Mucosa of descending colon (tissue), 3 donors: ENCODE data around the gene BRINP2. TPM values are rescaled to one million over a fixed set of nuclear protein-coding genes. Genes with fewer than 3 reads are reported as not detected.
A peak's percentile ranks its signal among the peaks of the same experiment; 100 is the strongest.

ENCODE experiments used
- ATAC-seq: fragments of 200-7000 bp; cut with Tn5 transposase; one replicate; pipeline ENCODE4 v1.9.1; 2020; ENCODE audit warnings: mild to moderate bottlenecking, moderate library complexity
- DNase-seq, 3 donors: peaks; one replicate each; pipeline ENCODE4 v3.0.0-alpha.2; 2020
- H3K36me3 ChIP-seq: fragments of 200-600 bp; one replicate; pipeline ENCODE4 v1.8.0; 2021; ENCODE audit warnings: low read depth, mild to moderate bottlenecking
- H3K4me1 ChIP-seq: fragments of 200-600 bp; one replicate; pipeline ENCODE4 v1.8.0; 2021; ENCODE audit warnings: low read depth, mild to moderate bottlenecking
- H3K4me3 ChIP-seq: fragments of 200-600 bp; one replicate; pipeline ENCODE4 v1.8.0; 2021; ENCODE audit warnings: mild to moderate bottlenecking
- H3K9me3 ChIP-seq: fragments of 200-600 bp; one replicate; pipeline ENCODE4 v1.8.0; 2021; ENCODE audit warnings: mild to moderate bottlenecking
- intact Hi-C, 2 donors: fragments of 100-400 bp; cut with DNase I in 1 of 2; cut with micrococcal nuclease in 1 of 2; formaldehyde crosslinking; loops; one replicate each; pipeline versions ENCODE4 v1.11.0 to v1.11.1; 2022; cut with DNase I, micrococcal nuclease
- total RNA-seq, 3 donors: library from RNA; stranded (reverse); fragmentation: NEBNext Ultra II Directional in 2 of 3; extraction: Animal tissue kit (Norgen Biotek cat#: 25700) in 2 of 3; gene quantifications; one replicate each; pipeline versions ENCODE4 v1.2.1 to v1.2.4, GENCODE V29; 2021 to 2023
- TF ChIP-seq, protein P1 (sequence below): fragments of 200-600 bp; IDR thresholded peaks from one replicate; pipeline ENCODE4 v1.8.0; 2022; ENCODE audit warnings: antibody characterized with exemption, mild to moderate bottlenecking
- donor health status: DM: no; HTN: no; CAD: no; lungs with moderate emphysema.
- donor health status: DM: no; HTN: no; CAD: no.
- donor health status: DM: no; HTN: yes; CAD: no.

BRINP2 gene
- total RNA-seq, 3 donors from 2014 or later, result 0.13 TPM; not detected in 2

DNA sequence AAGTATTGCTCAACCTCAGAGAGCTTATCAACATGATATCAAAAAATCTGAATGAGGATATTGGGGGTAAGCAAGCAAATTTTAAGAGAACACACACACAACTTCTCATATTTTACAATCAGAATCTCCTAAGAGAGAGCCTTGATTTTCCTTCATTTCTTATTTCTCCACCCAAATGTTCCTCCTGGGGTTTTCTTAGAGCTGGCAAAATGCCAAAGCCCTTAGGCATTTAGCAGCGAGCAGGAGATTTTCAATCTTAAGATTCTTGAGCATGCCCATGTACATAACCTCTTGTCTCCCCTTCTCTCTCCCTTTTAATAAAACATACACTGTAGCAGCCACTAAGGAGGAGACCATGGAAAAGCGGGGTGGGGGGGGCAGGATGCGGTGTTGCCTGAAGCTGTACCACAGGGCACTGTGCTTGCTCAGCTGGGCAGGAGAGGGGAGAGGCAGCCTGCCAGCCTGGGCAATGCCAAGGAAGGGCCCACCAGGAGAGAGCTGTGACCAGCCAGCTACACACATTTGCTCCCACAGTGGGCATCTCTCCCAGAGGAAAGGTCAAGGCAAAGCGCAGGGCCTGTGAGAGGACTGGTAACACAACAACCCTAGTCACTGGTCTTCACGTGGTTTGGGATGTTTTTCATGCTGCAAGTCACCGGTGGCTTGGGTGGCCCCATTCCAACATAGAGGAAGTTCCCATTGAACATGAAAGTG is 4.3 kb downstream of the BRINP2 start:
- Histone ChIP-seq H3K4me1 (no peaks in the 10 kb centered on the region), H3K9me3 (no peaks in the 10 kb centered on the region), H3K36me3 (no peaks in the 10 kb centered on the region), H3K4me3 (no peak overlapping the region)
- ATAC-seq (no peak), DNase-seq (no peak)
- intact Hi-C loops, result no loop called here
- TF ChIP-seq, protein P1, sequence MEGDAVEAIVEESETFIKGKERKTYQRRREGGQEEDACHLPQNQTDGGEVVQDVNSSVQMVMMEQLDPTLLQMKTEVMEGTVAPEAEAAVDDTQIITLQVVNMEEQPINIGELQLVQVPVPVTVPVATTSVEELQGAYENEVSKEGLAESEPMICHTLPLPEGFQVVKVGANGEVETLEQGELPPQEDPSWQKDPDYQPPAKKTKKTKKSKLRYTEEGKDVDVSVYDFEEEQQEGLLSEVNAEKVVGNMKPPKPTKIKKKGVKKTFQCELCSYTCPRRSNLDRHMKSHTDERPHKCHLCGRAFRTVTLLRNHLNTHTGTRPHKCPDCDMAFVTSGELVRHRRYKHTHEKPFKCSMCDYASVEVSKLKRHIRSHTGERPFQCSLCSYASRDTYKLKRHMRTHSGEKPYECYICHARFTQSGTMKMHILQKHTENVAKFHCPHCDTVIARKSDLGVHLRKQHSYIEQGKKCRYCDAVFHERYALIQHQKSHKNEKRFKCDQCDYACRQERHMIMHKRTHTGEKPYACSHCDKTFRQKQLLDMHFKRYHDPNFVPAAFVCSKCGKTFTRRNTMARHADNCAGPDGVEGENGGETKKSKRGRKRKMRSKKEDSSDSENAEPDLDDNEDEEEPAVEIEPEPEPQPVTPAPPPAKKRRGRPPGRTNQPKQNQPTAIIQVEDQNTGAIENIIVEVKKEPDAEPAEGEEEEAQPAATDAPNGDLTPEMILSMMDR, result no peak

DNA sequence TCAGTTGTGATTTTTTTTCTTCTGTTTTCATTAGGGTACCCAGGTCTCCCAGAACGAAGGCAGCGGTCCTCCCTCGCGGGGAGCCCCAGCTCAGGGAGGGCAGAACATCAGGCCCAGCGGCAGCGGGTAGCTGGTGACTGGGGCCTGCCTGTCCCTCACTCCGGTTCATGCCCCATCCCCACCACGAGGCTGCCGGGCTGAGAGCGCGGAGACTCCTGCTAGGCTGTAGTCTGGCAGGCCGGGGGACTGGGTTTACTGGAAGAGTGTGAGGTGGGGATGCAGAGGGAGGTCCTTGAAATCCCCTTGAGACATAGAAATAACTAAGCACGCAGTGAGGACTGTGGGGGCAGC is 10.5 kb downstream of the BRINP2 start:
- ATAC-seq, result no peak
- Histone ChIP-seq H3K4me1 (no peaks in the 10 kb centered on the region), H3K9me3 (no peaks in the 10 kb centered on the region), H3K36me3 (no peaks in the 10 kb centered on the region), H3K4me3 (no peak overlapping the region)
- DNase-seq, result peak in 1 of 3 donors; percentile 47
- TF ChIP-seq, protein P1, result no peak
- intact Hi-C loops, result loop anchor here in 1 of 2 donors (10.0 kb wide), 1 partner anchor 286 kb away; no protein-coding TSS in a partner anchor

DNA sequence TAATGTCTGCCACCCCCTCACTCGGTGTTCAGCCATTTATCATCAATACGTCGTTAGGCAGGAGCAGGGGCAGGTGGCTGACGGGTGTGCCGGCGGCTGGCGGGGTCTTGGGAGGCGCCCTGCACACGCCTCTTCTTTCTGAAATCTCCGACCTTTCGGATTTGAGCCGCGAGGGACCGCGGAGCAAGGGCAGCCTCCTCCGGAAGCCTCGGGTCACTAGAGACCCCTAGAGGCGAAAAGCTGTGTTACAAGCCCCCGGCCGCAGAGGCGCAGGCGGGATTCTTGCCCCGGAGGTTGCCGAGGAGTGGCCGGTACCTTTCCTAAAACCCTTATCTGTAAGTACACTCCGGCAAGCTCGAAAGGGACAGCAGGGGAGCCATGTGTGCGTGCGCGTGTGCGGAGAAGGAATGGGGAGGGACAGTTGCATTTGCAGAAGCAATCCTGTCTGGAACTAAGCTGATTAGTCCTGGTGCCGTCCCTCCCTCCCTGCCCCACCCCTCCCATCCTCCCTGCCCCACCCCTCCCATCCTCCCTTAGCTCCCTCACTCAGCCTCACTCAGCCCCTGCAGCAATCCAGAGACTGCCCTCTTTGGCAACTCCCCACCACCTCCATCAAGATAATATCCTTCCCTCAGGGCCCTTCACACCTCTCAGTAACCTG is 11.0 kb downstream of the BRINP2 start:
- TF ChIP-seq, protein P1, result peak; percentile 62
- peak; percentile 77 for ATAC-seq
- Histone ChIP-seq H3K36me3 (no peaks in the 10 kb centered on the region), H3K9me3 (no peaks in the 10 kb centered on the region), H3K4me1 (no peaks in the 10 kb centered on the region), H3K4me3 (no peak overlapping the region)
- peak in 2 of 3 donors; percentile 58 for DNase-seq
- intact Hi-C loops, result loop anchor here in 1 of 2 donors (10.0 kb wide), 1 partner anchor 287 kb away; no protein-coding TSS in a partner anchor

DNA sequence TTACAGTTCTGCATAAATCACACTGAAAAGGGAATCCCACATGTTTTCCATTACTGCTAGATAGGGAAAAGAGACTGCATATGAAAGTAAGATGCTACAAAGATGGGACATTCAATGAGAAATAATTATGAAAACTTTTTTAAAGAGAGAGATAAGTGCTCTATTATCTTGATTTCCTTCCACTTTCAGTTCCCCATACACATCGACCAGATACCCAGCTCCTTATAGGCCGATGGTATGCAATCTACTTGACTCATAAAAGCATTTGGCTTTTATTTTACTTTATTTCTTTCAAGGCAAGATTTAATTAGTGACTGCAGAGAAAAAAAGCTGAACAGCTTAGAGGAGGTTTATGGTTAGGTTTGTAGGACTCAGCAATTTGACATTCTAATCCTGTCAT is 13.1 kb downstream of the BRINP2 start:
- Histone ChIP-seq H3K9me3 (no peaks in the 10 kb centered on the region), H3K4me3 (no peak overlapping the region), H3K36me3 (no peaks in the 10 kb centered on the region), H3K4me1 (no peaks in the 10 kb centered on the region)
- no peak for ATAC-seq
- TF ChIP-seq, protein P1, result no peak
- intact Hi-C loops, result loop anchor here in 1 of 2 donors (10.0 kb wide), 1 partner anchor 289 kb away; no protein-coding TSS in a partner anchor
- DNase-seq, result no peak

DNA sequence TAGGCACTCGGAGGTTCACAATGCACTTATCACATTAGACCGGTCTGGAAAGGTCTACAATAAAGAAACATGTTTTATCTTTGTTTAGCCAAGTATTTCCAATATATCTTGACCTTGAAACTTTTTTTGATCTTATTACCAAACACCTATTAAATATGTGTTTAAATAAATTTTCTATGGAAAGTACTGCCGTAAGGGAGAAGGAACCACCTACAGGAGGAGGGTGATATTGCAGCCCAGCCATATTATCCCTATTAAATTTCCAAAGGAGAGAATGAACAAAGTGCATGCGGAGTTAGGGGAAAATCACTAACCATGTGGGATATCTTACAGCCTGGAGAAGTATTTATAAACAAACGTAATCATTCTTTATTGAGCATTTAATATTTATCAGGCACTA is 14.5 kb downstream of the BRINP2 start:
- no peaks in the 10 kb centered on the region for H3K9me3 ChIP-seq
- DNase-seq, result peak in 1 of 3 donors; percentile 6
- H3K4me3 ChIP-seq, result no peak overlapping the region
- intact Hi-C loops, result loop anchor here in 1 of 2 donors (10.0 kb wide), 1 partner anchor 290 kb away; no protein-coding TSS in a partner anchor
- no peak for ATAC-seq
- TF ChIP-seq, protein P1, result no peak
- H3K4me1 ChIP-seq, result no peaks in the 10 kb centered on the region
- no peaks in the 10 kb centered on the region for H3K36me3 ChIP-seq
